GM21529 (cell line): Measurements from ENCODE around the gene NEGR1.

Source experiments
- ATAC-seq: cut with Tn5 transposase; IDR thresholded peaks from one replicate; pipeline ENCODE4 v1.9.1; 2021; ENCODE audit not compliant: unreplicated experiment

The NEGR1 gene

GRCh38 chr1:71869326-71869725, 413.0 kb downstream of the NEGR1 start:
- no peak for ATAC-seq

GRCh38 chr1:71862756-71863155, 419.6 kb downstream of the NEGR1 start:
- ATAC-seq, result no peak

- no peak for ATAC-seq
Measured at GRCh38 chr1:71861022-71861421, 421.3 kb downstream of the NEGR1 start.

GRCh38 chr1:71859806-71860205, 422.5 kb downstream of the NEGR1 start:
- no peak for ATAC-seq

- ATAC-seq, result no peak
Measured at GRCh38 chr1:71857862-71858261, 424.5 kb downstream of the NEGR1 start.

DNA sequence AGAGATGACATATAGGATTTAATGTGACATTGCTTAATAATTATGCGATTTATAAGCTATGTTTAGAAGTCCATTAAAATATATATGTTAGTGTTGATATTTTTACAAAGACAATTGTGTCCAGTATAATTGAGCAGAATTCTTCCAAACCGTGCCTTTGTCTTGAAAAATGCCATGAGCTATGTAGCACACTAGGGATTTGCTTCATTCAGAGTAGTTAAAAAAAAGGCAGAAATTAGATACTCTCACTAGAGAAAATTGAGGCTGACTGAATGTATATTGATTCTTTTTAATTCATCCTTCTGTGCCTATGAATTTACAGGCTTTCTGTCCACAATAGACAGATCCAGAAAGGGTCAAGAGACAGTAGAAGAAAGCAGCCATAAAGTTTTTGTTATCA, 429.0 kb downstream of the NEGR1 start:
- no peak for ATAC-seq

- no peak for ATAC-seq
Measured at GRCh38 chr1:71850936-71851335, 431.4 kb downstream of the NEGR1 start.

DNA sequence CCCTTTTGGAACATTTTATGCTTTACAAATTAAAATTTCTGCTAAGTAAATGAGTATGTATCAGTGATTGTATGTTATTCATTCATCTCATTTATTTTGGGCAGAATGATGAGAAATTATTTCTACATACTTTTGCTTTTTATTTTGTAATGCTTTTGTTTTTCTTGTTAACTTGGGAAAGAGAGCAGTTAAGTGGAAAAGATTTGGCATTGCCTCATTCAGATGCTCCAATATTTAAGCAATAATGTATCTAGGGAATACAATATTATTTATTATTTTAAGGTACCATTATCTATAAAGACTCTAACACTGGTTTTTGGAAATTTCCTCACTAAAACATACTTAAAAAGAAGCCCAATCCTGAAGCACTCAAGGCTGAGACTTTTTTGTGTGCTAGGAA, 431.8 kb downstream of the NEGR1 start:
- ATAC-seq, result no peak

DNA sequence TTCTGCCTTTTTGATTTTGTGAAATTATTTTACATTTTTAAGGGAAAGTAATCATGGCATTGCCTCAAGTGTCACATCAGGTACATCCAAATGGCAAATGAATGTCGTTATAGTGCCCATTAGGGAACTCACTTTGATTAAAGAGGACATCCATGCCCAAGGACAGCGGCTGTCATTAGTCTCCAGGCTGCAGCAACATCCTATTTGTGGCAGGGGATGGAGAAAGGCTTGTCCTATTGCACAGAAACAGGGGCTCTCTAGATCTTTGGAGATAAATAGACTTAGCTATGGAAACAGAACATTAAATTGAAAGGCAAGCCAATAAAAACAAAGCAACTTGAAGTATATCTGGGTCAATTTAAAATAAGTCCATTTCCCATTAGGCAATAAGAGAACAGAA, 439.3 kb downstream of the NEGR1 start:
- no peak for ATAC-seq

GRCh38 chr1:71839876-71840275, 442.5 kb downstream of the NEGR1 start:
- ATAC-seq, result no peak

GRCh38 chr1:71836904-71837303, 445.4 kb downstream of the NEGR1 start:
- no peak for ATAC-seq

GRCh38 chr1:71835442-71835813, 446.9 kb downstream of the NEGR1 start:
- peak; percentile 47 for ATAC-seq

- peak; percentile 21 for ATAC-seq
Measured at GRCh38 chr1:71834601-71835441, 447.5 kb downstream of the NEGR1 start.

GRCh38 chr1:71831646-71832045, 450.7 kb downstream of the NEGR1 start:
- no peak for ATAC-seq

DNA sequence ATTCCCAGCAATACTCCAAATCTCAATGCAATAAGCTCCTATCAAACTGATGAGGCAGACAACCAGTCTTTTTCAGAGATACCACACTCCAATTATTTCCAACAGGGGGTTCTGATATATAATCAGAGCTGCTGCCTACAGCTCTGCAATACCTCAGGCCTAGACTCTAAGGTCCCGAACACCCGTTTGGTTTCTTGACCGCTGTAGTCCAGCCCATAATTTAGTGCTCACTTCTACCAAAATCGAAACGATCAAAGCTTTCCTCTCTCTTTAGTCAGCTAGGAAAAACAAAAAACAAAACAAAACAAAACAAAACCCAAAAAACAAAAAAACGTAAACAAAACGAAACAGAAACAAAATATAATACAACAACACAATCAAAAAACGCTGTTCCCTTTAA, 453.0 kb downstream of the NEGR1 start:
- no peak for ATAC-seq

GRCh38 chr1:71828431-71829012, 453.8 kb downstream of the NEGR1 start:
- ATAC-seq, result no peak

DNA sequence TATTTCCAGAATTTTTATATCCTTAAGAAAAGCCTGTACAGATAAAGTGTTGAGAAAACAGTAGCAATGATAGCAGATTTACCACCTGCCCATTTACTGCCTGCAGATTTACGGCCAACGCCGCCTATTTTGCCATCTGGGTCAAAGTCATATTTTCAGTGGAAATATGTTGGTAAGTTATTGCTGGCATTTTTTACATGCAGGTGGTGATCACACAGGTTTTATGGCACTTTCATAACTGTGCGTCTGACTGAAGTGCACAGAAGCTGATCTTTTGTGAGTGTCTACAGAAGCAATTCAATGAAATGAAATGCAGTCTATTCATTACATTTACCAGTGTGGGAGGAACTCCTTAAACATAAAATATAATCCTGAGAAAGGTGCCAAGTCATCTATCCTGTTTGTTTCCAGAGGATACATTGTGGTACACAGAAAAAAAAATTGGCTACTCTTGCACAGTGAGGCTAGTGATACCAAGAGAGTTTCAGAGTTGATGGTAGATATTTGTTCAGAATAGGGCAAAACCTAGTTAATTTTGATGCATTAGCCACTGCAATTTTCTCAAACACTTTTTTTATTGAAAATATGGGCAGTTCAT, 458.5 kb downstream of the NEGR1 start:
- no peak for ATAC-seq

DNA sequence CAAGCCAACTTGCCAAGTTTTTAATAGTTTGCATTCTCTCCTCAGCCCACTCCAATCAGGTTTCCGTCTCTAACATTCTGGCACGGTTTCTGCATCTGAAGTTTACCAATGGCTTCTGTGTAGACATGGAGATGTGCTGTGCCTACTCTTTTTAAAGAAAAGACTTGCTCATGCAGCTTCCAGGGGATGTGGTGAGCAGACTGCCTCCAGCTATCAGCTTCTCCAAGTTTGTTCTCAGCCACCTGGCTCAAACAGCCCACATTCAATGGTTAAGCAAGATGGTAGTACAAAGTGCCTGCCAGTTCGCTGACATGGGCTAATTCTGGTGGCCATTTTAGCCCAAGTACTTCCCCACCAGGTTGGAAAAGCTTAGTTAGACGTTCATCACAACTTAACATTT, 465.3 kb downstream of the NEGR1 start:
- ATAC-seq, result no peak

- ATAC-seq, result no peak
Measured at GRCh38 chr1:71809085-71809484, 473.3 kb downstream of the NEGR1 start.

GRCh38 chr1:71804140-71804539, 478.2 kb downstream of the NEGR1 start:
- ATAC-seq, result no peak

- no peak for ATAC-seq
Measured at GRCh38 chr1:71796006-71796405, 486.3 kb downstream of the NEGR1 start.

GRCh38 chr1:71792264-71792663, 490.1 kb downstream of the NEGR1 start:
- ATAC-seq, result no peak
